HPDE6-E6E7 (cell line): ENCODE measurements around the gene ASH1L.
"Not testable (repeated sequence)": the region's sequence is repeated elsewhere in the genome, so short reads cannot be mapped to it uniquely, and the experiment has no call there.

Experiments used
- DNase-seq: peaks from one replicate; pipeline ENCODE4 v3.0.0; 2011; ENCODE audit warnings: missing footprints; ENCODE audit errors: extremely low spot score

The ASH1L gene

DNA sequence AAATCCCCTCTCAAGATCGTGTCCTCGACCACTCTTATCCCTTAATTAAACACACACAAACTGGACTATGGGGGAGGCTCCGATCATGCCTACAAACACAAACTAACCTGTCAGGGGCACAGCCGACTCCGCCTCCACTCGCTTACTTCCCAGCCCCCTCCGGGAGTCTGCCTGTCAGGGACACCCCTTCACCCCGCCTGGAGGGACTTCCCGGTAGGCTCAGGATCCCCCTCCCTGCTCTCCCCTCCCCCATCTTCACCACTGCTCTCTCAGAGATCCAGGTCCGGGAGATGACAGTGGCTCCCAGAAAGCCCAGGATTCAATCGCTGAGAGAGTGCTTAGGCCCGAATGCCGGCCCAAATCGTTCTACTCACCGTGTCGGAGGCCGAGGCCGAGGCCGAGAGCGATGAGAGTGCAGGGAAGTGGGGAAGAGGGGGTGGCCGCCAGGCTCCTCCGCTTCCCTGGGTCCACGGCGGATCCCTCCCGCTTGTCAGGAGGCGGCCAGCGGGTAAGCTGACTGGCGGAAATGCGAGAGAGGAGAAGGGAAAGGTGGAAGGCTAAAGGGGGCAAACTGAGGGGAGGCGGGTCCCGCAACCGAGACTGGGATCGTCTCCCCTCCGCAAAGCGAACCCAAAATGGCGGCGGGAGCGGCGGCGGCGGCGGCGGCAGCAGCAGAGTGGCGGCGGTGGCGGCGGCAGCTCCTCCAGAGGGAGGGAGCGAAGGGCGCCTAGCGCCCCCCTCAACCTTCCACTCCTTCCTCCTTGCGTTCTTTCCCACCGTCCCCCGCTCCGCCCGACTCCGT lies 623 bp downstream of the ASH1L start:
- DNase-seq: peak; percentile 14

DNA sequence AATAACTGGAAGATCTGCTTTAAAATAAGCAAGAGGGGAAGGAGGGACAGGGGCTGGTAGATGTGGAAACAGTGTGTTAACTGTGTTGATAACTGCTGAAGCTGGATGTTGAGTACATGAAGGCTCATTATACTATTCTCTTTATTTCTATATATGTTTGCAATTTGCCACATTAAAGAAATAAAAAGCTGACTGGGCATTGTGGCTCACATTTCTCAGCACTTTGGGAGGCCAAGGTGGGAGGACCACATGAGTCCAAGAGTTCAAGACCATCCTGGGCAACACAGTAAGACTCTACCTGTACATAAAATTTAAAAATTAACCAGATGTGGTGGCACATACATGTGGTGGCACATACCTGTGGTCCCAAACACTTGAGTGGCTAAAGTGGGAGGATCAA lies 6.7 kb downstream of the ASH1L start:
- DNase-seq: no peak

DNA sequence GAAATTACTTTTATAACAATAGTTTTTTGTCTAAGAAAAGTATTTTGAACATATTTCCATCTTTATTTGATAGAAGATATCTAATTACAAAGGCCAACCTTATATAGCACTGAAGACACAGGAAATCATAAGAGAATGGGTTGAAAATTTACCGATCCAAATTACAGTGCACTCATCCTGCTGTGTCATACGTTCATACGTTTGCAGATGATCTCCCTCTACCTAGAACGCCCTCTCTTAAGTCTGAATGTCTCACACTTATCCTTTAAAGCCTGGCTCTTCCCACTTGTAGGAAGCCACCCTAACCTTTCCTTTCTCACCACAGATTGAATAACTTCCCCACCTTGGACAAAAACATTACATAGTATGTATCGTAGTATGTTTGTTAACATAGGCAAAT lies 9.3 kb downstream of the ASH1L start:
- DNase-seq: no peak

DNA sequence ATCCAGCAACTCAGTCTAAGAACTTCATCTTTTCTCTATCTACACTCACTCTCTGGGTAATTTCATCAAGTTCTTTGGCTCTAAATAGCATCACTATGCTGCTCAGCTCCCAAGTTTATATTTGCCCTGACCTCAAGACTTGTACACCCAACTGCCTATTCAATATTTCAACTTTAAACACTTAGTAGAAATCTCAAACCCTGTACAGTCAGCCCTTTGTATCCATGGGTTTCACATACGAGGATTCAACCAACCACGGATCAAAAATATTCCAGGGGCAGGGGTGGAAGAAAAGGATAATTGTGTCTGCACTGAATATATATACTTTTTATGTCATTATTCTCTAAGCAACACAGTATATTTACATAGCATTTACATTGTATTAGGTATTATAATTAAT lies 13.9 kb downstream of the ASH1L start:
- DNase-seq: no peak

DNA sequence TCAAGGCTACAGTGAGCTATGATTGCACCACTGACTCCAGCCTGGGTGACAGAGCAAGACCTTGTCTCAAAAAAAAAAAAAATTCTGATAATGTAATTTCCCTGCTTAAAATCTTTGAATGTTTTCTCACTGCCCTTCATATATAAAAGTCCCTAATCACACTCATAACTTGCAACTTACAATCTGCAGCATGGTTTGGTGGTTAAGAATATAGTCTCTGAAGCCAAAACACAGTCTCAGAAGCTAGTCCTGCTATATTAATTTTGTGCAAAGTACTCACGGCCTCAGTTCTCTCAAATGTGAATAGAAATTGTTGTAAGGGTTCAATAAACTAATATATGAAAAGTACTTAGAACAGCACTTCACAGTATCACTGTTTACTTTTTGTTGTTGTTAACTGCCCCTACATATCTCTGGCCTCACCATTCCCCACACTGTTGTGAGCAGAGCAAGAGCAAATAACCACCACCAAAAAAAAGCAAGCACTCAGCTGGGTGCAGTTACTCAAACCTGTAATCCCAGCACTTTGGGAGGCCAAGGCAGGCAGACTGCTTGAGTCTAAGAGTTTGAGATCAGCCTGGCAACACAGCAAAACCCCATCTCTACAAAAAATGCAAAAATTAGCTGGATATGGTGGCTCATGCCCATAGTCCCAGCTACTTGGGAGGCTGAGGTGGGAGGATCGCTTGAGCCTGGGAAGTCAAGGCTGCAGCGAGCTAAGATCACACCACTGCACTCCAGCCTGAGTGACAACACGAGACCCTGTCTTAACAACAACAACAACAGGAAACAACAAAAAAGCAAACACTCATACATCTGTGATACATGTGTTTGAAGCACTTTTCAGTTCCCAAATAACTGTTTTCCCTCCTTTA lies 22.4 kb downstream of the ASH1L start:
- DNase-seq: no peak

DNA sequence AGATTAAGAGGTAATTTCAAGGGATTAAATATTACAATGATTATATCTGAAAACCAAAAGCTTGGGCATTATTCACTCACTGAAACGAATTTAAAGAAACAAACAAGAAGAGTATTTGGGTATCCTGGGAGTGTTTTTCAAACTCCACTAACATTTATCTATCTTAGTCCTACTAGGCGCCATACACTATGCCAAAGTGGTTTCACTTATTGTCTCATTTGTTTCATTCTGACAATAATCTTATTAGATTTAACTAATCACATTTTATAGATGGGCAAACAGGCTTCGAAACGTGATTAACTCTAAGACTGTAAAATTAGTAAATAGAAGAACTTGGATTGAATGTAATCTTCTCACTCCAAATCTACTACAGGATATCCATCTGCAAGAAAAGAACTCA lies 25.4 kb downstream of the ASH1L start:
- DNase-seq: no peak

DNA sequence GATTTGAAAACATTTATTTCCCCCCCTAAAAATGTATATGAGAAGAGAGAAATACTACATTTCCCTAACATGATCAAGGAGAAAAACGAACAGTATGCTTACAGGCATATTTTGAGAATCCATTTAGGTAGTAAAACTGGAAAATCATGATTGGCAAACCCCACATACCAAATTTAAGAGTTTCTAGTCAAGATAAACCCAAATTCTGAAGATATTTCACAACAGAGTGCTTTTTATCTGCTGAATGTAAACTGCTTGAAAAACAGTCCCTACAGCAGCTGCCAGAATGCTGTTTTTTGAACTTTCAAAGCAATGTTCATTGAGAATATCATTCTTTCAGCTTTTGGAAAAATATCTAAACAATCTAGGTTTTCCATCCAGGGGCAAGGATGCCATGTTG lies 31.0 kb downstream of the ASH1L start:
- no peak for DNase-seq

DNA sequence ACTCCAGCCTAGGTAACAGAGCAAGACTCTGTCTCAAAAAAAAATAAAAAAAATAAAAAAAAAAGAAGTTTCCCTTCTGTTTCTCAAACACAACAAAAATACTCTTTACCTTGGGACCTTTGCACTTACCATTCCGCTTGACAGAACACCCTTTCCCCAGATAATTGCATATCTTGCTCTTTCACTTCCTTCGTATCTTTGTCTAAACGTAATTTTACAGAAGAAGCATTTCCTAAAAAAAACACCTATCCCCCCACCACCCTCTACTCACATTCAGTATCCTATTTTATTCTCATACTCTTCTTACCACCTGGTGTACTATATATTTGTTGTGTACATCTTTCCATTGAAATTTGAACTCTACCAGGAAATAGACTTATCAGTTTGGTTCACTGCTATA lies 32.7 kb downstream of the ASH1L start:
- no peak for DNase-seq

DNA sequence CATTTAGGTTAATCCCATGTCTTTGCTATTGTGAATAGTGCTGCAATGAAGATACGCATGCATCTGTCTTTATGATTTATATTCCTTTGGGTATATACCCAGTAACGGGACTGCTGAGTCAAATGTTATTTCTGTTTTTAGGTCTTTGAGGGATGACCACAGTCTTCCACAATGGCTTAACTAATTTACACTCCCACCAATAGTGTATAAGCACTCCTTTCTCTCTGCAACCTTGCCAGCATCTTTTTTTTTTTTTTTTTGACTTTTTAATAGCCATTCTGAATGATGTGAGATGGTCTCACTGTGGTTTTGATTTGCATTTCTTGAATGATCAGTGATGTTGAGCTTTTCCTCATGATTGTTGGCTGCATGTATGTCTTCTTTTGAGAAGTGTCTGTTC lies 33.5 kb downstream of the ASH1L start:
- no peak for DNase-seq

DNA sequence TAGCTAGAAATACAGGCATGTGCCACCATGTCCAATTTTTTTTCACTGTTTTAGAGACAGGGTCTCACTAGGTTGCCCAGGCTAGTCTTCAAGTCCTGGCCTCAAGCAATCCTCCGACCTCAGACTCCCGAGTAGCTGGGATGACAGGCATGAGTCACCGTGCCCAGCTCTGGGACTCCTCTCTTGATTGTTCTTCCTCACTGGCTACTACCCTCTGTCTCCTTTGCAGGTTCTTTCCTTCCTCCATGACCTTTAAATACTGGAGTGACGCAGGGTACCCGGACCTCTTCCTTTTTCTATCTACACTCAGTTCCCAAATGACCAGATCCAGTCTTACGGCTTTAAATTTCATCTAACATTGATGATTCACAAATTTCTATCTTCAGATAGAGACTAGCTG lies 34.9 kb downstream of the ASH1L start:
- no peak for DNase-seq

DNA sequence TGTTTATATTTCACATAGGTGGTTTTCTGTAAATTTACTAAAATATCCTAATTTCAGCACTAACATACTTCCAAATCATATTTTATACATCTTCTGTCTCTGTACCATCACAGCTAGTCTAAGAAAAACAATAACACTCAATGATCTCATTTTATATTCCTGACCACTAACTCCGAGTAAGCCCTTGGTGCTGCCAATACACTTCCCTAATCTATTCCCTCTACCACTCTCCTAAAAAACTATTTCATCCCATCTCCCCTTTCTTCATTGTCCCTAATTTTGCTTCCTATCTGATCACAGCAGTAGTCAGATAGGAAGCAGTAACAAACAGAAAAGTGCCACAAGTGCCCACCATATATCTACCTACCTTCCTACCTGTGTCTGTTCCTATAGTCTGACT lies 36.2 kb downstream of the ASH1L start:
- DNase-seq: no peak

DNA sequence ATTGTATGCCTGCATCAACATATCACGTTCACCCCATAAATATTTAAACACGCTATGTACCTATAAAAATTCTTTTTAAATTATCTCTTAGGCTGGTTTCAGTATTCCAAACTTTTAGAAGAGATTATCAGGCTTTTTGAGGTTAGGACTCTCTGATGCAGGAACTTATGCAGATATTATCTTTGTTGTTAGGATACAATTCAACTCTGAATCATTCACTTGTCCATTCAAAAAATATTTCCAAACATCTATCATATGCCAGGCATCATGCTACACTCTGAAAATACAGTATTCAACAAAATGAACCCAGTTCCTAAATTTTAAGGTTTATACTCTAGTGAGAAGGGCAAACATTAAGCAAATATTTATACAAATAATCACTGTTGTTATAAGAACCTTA lies 40.5 kb downstream of the ASH1L start:
- no peak for DNase-seq

DNA sequence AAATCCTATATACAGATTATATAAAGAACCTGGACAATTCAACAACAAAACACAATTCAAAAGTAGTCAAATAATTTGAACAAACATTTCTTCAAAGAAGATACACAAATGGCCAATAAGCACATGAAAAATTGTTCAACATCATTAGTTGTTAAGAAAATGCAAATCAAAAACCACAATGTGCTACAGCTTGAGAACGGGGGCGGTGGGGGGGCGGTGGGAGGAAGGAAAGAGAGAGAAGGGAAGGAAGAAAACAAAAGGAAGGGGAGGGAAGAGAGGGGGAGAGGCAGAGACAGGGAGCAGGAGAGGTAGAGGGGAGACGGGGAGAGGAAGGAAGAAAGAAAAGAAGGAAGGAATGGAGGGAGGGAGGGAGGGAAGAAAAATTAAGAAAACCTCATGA lies 44.1 kb downstream of the ASH1L start:
- DNase-seq: no peak

DNA sequence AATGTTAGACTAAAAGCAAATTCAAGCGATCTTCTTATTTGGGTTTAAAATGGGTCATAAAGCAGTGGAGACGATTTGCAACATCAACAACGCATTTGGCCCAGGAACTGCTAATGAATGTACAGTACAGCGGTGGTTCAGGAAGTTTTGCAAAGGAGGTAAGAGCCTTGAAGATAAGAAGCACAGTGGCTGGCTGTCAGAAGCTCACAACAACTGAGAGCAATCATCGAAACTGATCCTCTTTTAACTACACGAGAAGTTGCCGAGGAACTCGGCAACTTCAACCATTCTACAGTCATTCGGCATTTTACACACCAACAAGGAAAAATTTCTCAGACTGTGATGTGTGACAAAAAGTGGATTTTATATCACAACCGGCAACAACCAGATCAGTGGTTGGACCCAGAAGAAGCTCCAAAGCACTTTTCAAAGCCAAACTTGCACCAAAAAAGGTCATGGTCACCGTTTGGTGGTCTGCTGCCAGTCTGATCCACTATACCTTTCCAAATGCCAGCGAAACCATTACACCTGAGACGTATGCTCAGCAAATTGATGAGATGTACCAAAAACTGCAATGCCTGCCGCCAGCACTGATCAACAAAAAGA lies 47.9 kb downstream of the ASH1L start:
- DNase-seq: no peak

DNA sequence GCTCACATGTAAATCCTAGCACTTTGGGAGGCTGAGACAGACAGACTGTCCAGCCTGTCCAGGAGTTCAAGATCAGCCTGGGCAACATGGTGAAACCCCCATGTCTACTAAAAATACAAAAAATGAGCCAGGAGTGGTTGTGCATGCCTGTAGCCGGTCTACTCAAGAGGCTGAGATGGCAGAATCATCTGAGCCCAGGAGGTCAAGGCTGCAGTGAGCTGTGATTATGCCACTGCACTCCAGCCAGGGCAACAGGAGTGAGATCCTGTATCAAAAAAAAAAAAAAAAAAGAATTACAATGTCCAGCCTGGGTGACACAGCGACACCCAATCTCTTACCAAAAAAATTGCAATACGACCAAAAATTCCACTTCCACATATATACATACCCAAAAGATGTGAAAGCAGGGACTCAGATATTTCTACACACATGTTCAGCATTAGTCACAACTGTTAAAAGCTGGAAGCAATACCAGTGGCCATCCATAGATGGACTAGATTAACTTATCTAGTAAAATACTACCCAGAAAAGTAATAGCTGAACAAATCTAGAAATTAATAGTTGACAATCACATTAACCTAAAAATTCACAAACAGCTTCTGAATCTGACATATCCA lies 49.2 kb downstream of the ASH1L start:
- no peak for DNase-seq

DNA sequence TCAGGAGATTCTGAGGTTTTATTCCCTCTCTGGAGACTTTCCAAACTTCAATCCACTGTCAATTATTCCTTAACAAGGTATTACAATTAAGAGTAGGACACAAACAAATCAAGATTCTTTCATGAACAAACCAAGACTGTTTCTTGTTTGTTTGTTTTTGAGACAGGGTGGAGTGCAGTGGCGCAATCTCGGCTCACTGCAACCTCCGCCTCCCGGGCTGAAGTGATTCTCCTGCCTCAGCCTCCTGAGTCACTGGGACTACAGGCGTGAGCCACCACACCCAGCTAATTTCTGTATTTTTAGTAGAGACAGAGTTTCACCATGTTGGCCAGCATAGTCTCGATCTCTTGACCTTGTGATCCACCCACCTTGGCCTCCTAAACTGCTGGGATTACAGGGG lies 51.2 kb downstream of the ASH1L start:
- not testable (repeated sequence) for DNase-seq

DNA sequence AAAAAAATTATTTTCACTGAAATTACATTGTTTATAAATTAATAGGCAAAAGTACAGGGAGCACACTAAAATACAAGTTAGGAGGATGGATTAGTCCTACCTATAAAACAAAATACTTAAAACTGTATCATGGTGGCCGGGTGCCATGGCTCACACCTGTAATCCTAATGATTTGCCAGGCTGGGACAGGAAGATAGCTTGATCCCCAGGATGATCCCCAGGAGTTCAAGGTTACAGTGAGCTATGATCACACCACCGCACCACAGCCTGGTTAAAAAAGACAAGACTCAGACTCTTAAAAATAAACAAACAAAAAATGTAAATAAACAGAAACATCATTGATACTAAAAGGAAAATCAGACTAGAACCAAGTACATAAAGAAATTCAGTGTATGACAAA lies 53.5 kb downstream of the ASH1L start:
- DNase-seq: no peak

DNA sequence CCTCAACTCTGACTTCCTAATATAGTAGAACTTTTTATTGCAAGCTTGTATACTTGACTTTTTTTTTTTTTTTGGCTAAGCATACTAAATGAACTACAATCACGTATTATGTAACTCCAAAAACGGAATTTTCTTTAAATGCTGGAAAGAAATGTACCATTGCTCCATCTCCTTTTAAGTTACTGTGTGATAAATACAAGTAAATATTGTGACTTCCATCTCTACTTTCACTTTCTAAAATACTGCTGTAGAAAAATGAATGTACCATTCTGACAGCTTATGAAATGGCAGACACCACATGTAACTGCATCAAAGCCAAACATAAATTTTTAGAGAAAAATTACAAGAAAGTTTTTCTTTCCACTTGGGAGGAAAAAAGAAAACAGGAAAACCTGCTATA lies 54.7 kb downstream of the ASH1L start:
- DNase-seq: no peak

DNA sequence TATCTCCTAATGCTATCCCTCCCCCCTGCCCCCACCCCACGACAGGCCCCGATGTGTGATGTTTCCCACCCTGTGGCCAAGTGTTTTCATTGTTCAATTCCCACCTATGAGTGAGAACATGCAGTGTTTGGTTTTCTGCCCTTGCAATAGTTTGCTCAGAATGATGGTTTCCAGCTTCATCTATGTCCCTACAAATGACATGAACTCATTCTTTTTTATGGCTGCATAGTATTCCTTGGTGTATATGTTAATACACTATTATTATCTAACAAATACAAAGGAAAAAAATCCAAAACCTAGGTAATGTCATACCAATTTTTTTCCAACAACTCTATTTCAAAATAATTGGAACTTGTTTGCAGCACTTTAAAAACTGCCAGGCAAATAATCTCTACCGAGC lies 56.6 kb downstream of the ASH1L start:
- DNase-seq: not testable (repeated sequence)

DNA sequence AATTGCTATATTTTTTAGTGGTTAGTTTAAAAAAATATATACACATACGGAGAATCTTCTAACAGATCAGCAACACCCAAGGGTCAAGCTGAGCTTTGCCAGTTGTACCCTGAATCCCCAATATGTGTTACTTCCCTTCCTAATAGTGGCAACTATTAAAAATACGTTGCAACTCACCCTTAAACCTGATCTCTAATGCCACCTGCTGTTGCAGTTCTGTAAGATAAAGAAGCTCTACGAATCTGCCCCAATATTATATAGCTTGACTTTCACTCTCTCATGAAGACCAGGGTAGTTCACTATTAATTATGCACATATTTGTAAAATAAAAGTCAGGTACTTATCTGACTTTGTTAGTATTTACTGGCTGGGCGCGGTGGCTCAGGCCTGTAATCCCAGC lies 58.4 kb downstream of the ASH1L start:
- peak; percentile 21 for DNase-seq

DNA sequence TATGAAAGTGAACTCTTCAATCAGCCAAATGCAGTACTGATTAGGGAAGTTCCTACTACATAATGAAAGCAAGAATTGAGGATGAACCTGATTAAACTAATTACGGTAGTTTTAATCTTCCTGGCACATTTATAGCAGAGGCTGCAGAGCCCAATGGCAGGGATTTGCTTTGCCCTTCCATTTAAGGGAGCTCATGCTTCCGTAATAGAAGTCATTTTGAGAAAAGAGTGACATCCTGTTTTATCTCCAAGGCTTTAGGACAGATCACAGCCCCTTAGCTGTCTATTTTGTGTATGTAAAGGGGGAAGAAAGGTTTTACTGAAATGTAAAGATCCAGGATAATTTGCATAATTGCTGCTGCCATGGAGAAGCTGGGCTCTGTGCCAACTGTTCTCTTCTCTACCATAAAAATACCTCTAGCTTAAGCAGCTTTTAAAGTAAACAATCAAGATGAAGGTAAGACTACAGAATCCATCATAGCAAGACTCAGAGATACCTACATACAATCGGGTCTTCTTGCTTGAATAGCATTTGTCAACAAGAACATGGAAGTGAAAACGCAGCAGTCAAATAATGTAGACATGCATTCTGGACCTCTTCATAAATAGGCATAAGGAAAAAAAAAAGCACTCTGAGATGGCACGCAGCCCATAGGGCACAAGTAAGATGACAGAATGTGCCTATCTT lies 62.5 kb downstream of the ASH1L start:
- no peak for DNase-seq

DNA sequence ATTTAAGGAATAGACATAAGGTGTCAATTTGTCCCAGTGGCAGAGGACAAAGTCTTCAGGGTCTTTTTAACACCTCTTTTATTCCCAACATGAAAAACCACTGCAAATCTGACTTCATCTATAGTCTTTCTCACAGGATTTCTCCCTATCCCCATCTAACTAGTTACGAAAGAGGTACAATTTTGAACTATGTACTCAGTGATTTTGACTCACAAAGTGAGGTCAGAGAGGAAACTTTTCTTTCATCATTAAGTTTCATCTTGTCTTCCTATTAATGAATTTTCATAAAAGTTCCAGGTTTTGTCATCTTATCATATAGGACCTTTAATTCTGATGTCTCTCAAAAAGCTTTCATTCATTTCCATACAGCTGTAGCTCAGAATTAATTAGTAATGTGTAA lies 63.3 kb downstream of the ASH1L start:
- no peak for DNase-seq
